ENCODE measurements around the gene TBC1D8.

Gene TBC1D8

GRCh38 chr2:101151146-101151858 is at the start of gene TBC1D8:
TSS of gene TBC1D8 (minus strand) at chr2:101151382. CDS start at chr2:101151253, 129 bp downstream.
- TF ChIP-seq, protein P1, sequence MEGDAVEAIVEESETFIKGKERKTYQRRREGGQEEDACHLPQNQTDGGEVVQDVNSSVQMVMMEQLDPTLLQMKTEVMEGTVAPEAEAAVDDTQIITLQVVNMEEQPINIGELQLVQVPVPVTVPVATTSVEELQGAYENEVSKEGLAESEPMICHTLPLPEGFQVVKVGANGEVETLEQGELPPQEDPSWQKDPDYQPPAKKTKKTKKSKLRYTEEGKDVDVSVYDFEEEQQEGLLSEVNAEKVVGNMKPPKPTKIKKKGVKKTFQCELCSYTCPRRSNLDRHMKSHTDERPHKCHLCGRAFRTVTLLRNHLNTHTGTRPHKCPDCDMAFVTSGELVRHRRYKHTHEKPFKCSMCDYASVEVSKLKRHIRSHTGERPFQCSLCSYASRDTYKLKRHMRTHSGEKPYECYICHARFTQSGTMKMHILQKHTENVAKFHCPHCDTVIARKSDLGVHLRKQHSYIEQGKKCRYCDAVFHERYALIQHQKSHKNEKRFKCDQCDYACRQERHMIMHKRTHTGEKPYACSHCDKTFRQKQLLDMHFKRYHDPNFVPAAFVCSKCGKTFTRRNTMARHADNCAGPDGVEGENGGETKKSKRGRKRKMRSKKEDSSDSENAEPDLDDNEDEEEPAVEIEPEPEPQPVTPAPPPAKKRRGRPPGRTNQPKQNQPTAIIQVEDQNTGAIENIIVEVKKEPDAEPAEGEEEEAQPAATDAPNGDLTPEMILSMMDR (IDR thresholded peaks at IDR 0.05; ENCODE audit: insufficient read depth, low read depth, low read length, missing control alignments), result no peak

DNA sequence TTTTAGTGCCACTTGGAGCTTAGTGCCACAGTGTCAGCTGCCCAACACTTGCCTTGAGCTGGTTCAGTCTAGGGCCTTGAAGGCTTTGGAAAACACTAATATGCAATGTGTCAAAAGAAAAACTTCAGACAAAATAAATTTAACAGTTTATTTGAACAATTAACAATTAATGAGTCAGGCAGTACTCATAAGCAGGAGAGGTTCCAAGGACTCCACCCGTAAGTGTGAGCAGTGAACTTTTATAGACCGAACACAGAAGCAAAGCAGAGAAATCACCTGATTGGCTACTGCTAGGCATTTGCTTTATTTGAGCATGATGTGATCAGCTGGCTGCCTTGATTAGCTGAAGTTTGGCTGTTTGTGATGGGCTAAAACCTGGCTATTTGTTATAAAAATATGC is 49.5 kb upstream of the TBC1D8 start:
- no peak overlapping the region for H3K4me3 ChIP-seq (ENCODE audit: low read length)
- DNase-seq (ENCODE audit: low read depth), result peak; percentile 89
- TF ChIP-seq, protein P1 (IDR thresholded peaks at IDR 0.05; ENCODE audit: insufficient read depth, low read depth, low read length, missing control alignments), result no peak

More at GRCh38 chr2:101151146-101151858, at the start of gene TBC1D8:
- peak within 1 kb of the TSS; percentile 77 for H3K4me3 ChIP-seq (ENCODE audit: low read length)
- DNase-seq (ENCODE audit: low read depth), result peak; percentile 81

DNA sequence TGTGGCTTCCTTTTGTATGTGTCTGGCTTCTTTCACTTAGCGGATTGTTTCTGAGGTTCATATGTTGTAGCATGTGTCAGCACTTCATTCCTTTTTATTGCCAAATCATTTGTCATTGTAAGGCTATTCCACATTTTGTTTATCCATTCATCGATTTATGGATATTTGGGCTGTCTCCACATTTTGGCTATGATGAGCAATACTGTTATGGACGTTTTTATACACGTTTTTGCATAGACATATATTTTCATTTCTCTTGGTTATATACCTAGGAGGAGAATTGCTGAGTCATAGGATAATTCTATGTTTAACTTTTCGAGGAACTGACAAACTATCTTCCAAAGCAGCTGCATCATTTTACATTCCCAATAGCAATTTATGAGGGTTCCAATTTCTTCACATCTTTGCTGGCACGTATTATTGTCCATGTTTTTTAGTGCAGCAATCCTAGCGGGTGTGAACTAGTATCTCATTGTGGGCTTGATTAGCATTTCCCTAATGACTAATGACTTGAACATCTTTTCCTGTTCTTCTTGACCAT is 48.1 kb upstream of the TBC1D8 start:
- TF ChIP-seq, protein P1 (IDR thresholded peaks at IDR 0.05; ENCODE audit: insufficient read depth, low read depth, low read length, missing control alignments), result peak; percentile 27
- DNase-seq (ENCODE audit: low read depth), result peak; percentile 75
- H3K4me3 ChIP-seq (ENCODE audit: low read length), result no peak overlapping the region

DNA sequence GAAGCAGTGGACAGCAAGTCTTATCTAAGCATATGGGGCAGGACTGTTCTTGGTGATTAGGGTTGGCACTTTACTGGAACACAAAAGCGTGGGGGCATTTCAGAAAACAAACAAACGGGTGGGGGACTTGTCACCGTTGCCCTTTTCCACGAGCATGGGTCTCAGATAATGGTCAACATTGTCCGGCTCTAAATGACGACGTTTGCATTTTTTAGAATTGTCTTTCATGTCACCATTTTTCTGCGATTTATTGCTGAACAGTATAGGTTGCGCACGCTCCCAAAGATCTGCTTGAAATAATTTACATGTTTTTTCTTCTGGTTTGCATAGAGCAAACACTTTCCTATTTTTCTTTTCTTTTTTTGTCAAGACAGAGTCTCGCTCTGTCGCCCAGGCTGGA is 46.6 kb upstream of the TBC1D8 start:
- no peak for DNase-seq (ENCODE audit: low read depth)
- H3K4me3 ChIP-seq (ENCODE audit: low read length), result no peak overlapping the region
- TF ChIP-seq, protein P1 (IDR thresholded peaks at IDR 0.05; ENCODE audit: insufficient read depth, low read depth, low read length, missing control alignments), result no peak

GRCh38 chr2:101197215-101197745 is 46.1 kb upstream of the TBC1D8 start:
- TF ChIP-seq, protein P1 (IDR thresholded peaks at IDR 0.05; ENCODE audit: insufficient read depth, low read depth, low read length, missing control alignments), result peak; percentile 23
- H3K4me3 ChIP-seq (ENCODE audit: low read length), result no peak overlapping the region
- DNase-seq (ENCODE audit: low read depth), result no peak

GRCh38 chr2:101195871-101196661 is 44.9 kb upstream of the TBC1D8 start:
- TF ChIP-seq, protein P1 (IDR thresholded peaks at IDR 0.05; ENCODE audit: insufficient read depth, low read depth, low read length, missing control alignments), result no peak
- no peak for DNase-seq (ENCODE audit: low read depth)
- no peak overlapping the region for H3K4me3 ChIP-seq (ENCODE audit: low read length)

All from epithelial cell of esophagus (primary cell).